ENCODE measurements around the gene CREB3L2.

CREB3L2 gene

DNA sequence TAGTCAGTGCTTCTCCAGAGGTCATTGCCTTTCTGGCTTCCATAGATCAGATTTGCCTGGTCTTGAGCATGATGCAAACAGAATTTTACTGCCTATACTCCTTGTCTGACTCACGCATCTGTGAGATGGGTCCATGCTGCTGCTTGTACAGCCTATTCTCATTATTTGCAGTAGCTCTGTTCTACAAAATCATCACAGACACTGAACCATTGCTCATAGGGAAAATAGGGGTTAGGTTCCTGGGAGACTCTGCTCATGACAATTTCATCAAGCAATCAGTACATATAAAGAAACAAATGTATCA lies 7.4 kb upstream of the CREB3L2 start:
- no peak for DNase-seq (ENCODE audit: low spot score)

DNA sequence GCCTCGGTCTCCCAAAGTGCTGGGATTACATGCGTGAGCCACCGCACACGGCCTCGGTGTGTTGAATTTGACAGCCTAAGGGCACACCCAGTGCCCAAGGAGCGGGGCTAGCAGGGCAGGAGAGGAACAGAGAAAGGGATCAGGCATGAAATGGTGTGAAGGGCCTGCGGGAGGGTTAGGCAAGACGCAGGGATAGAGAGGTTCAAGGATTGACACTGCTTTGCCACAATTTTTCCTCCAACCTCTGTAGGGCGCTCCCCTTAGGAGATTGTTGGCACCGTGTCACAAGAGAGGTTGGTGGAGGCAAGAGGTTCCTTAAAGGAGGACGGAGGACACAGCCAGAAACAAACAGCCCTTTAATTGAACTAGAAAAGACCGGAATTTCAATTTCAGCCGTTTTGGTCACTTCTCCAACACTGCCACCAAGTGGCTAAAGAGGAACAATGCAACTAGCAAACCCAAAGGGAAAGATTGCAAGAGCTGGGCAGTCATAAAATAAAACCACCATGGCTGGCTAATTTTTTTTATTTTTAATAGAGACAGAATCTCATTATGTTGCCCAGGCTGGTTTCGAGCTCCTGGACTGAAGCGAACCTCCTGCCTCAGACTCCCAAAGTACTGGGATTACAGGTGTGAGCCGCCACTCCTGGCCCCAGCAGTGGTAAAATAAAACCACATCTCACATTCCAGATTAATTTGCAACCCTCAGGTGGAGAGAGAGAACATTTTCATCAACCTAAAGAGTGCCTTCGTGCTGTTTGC lies 6.9 kb upstream of the CREB3L2 start:
- DNase-seq (ENCODE audit: low spot score): peak; percentile 87

DNA sequence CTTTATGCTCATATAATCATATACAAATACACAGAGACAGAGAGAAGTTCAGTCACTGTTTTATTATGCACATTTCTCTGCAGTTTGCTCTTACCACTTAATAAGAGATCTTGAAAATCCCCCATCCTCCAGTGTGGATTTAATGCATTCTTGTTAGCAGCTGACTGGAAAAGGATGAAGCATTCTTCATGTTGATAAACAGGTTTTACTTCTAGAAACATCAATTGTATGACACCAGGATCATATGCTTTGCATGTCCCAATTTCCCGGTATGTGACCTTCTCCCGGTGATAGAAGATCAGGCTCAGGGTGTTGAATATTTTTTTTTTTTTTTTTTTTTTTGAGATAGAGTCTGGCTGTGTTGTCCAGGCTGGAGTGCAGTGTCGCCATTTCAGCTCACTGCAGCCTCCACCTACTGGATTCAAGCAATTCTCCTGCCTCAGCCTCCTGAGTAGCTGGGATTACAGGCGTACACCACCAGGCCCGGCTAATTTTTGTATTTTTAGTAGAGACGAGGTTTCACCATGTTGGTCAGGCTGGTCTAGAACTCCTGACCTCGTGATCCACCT lies 6.2 kb upstream of the CREB3L2 start:
- no peak for DNase-seq (ENCODE audit: low spot score)

DNA sequence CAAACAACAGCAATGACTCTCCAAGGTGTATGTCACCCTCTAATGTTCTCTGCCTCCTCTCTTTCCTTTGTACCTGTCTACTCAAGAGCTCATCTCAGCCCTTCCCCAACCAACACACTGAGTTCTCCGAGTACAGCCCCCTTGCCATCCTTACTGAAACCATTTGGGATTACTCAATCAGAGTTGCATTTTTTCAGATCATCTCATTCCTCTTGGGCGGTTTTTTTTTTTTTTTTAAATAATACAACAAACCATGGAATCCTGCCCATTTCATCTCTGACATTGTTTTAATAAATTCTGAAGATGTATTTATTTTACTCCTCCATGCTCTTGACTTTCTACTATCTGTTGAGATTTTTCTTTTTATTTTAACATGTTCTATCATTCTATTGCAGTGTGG lies 4.2 kb upstream of the CREB3L2 start:
- no peak for DNase-seq (ENCODE audit: low spot score)

DNA sequence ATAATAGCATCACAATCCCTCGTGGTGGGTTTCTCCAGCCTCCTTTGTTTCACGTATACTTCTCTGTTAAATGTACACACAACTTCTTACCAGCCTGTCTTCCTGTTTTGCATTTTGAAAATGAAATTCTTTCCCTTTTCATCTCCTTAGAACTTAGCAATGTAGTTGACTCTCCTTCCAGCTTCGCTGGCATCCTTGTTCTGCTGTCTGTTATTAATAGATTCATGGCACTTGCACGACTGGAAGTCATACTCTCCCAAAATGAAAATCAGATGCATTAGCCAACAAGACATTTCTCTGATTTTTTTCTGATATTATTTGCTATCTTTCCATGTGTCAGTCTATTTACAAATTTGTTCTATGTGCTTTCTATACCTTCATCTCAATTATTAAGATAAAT lies 3.0 kb upstream of the CREB3L2 start:
- no peak for DNase-seq (ENCODE audit: low spot score)

DNA sequence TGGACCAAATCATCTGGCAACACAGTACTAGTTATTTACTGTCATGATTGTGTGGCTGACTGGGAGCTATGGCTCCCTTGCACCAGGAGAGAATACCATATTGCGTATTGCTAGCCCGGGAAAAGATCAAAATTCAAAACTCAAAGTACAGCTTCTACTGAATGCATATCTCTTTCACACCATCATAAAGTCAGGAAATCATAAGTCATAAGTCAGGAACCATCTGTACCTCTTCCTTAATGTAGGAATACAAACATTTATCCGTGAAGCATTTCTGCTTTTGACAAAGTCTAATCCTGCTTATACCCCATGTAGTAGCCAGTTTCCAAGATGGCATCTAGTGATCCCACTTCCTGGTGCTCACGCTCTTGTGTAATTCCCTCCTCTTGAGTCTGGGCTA lies 2.2 kb upstream of the CREB3L2 start:
- no peak for DNase-seq (ENCODE audit: low spot score)

DNA sequence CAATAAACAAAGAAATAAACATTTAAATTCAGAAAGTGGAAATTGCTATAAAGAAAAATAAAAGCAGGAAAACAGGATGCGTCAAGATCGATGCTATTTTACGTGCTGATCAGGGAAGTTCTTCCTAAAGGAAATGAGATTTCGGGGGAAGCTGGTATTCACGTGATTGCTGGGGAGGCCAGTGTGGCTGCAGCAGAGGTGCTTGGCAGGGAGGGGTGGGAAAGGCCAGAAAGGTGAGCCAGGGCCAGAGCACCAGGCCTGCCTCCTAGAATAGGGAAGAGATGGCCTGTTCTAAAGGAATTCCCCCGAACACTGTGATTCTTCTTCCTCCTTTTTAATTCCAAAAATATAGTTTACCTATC lies 923 bp upstream of the CREB3L2 start:
- no peak for DNase-seq (ENCODE audit: low spot score)

DNA sequence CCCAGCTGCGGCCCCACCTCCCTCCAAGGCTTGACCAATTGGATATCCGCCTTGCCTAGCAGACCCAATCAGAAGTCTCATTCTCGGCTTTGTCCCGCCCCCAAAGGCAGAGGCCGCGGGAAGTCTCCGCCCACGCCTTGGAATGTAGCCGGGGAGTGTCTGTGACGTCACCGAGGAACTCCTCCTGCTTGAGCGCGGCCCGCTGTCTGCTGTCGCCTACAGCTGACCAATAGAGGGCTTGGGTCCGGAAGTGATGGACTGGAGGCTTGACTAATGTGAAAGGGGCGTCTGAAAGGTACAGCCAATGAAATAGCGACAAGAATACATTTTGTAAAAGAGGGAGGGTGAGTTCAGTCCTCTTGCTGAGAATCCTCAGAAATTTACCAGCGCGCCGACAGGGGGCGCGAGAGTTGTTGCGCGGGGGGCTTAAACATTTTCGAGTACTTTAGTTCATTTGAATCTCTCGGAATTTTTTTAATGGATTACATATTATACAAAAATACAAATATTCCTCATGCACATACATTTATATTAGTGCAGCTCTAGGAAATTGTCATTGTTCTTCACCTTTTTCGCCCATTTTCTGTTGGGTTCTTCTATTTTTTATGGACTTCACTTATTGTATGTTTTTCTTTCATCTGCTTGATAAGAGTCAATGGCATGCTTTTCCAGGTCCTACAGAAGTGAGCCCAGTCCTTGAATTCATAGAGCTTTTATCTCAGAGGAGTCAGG lies 376 bp upstream of the CREB3L2 start:
- DNase-seq (ENCODE audit: low spot score): peak; percentile 100

DNA sequence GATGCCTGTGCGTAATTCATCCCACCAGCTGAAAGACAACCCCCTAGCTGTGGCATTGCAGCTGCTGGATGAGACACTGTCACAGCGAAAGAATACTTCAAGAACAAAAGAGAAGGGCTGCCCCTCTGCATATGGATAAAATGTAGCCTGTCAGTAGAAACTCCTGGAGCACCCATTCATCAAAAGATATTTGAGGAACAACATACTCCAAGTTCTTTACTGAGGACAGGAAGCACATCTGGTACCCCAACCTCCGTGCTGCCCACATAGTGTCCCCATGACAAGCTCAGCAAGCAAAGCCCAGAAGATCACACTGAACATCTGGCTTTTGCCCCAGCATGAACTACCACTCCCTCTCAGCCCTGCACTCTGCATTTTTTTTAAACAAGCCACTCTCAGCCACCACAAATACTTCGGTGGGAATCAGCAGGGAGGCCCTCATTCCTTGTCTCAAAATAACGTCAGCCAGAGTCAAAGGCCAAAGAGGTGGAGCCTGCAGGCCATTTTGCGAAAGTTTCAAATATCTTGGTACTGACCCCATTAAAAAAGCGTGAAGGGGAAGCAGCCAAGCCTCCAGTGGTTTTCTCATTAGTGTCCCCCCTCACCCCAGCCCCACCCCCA lies 1.7 kb downstream of the CREB3L2 start:
- peak; percentile 79 for DNase-seq (ENCODE audit: low spot score)

DNA sequence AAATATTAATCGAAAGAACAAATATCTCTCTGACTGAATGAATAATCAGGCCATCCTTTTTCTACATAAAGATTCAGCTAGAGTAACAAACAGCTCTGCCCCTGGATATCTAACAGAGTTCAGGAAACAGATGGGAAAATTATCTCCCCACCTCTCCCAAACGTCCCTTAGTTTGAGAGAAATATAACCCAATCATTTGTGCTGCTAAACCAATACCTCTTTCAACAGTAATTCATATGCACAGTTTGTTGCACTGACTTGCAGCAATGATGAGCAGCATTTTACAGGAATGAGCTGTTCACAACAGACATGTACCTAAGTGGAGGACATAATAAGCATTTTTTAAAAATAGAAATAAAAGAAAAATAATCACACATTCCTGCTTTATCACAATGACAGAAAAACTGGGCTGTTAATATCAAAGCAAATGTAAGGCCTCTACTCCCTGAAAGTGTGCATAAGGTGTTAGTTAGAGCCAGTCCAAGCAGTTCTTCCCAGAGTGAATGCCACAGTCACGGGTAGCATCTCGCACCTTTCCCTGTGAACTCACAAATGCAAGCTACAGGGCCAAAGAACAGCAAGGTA lies 2.3 kb downstream of the CREB3L2 start:
- no peak for DNase-seq (ENCODE audit: low spot score)

DNA sequence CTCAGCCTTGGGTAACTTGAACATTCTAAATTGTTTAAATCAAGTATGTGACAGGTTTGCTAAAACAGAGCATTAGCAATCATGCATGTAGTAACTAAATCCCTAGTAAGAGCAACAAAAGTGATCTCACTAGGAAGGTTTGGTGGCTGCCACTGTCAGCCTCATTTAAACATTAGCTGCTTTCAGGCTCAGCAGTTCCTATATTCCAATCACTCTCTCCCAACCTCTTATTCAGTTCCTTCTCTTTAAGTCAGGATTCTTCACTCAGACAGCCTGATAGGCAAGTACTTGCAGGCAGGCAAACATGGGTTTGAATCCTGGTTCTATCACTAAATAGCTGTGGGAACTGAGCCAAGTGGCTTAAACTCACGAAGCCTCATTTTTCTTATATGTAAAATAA lies 3.6 kb downstream of the CREB3L2 start:
- DNase-seq (ENCODE audit: low spot score): no peak

DNA sequence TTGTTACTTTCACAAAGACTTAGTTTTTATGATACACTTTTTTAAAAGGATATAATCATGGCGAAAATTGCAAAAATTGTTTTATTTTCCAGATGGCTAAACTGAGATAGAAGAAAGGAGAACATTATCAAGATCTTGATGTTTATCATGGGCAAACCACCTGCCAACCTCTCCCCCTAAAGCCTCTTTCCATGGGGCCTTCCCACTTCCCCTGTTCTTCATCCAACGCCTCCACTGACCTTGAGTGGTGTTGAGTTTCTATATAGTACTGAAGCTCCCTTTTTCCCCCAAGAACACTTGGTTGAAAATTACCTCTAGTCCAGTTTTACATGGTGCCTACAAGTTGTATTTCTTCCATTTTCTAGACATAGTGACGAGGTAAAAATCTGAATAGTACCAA lies 5.0 kb downstream of the CREB3L2 start:
- no peak for DNase-seq (ENCODE audit: low spot score)

DNA sequence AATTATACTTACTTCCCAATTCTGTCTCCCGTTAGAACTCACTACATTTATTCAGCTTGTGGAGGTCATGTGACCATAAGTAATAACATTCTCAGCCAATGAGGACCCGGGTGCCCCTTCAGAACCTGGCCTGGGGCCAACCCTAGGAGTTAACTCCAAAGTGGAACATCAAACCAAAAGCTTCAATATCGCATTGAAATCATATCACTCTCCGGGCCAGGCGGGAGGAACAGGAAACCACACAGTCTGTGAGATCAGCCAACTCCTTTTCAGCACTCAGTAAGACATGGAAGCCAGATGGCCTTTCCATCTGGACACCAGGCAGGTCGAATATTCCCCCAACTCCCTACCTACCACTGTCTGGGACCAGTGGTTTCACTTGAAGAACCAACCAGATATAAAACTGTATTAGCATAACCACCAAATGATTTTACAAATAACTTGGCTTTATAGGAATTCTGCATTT lies 5.5 kb downstream of the CREB3L2 start:
- DNase-seq (ENCODE audit: low spot score): no peak

DNA sequence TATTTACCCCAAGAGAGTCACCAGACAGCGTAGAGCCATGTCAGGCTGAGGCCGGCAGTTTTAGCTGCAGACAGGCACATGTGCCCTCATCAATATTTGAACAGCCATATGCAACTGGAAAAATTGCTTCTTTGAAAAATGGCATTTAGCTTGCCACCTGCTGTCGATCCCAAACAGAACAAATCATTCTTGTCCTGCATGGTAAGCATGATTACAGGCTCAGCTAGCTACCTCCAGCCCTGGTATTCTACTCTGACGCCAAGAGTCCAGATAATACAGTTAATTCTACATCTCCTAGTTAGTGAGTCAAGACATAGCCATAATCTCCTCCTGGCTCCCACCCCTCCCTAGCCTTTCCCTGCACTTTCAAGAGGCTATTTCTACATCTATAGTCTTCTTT lies 7.7 kb downstream of the CREB3L2 start:
- no peak for DNase-seq (ENCODE audit: low spot score)

DNA sequence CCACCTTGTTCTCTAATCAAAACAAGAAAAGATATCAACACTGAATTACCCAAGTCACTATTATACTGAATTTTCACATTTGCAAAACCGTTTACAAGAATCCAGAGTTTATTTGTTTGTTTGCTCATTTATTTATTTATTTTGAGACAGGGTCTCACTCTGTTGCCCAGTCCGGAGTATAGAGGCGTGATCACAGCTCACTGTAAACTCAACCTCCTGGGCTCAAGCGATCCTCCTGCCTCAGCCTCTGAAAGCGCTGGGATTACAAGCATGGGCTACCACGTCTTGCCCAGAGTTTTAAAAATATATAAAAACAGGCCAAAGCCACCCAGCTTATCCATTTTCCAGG lies 8.5 kb downstream of the CREB3L2 start:
- no peak for DNase-seq (ENCODE audit: low spot score)

DNA sequence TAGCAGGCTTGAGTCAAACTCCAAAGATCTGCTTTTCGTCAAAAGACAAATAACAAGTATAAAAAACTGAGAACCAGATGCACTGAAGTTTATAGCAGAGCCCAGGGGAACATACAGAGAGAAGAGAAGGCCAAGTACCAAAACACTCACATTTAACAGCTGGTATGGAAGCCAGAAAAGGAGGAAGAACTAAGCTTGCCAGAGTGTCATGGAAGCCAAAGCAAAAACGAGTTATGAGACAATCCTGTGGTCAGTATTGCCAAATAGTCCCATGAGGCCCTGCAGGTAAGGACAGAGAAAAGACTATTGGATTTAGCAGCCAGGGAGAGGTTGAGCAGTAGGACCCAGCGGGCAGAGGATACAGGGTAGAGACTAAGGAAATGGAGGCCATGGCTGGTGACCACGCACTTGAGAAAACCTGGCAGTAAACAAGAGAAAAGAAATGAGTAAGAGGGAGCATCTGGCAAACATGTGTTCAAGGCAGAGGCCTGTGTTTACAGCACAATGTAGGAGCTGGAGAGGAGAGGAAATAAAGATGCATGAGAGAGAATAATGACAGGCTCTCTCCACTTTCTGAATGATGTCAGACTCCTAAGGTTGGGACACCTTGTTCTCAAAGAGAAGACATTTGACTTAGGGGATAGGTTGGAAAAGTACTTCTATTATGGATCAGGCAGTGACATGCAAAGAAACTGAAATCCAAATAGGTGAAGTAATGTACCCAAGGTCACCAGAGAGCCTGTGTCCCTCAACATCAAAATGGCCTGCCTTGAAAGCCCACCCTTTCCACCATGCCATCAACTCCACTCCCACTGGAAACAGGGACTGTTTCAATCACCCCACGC lies 9.1 kb downstream of the CREB3L2 start:
- no peak for DNase-seq (ENCODE audit: low spot score)

DNA sequence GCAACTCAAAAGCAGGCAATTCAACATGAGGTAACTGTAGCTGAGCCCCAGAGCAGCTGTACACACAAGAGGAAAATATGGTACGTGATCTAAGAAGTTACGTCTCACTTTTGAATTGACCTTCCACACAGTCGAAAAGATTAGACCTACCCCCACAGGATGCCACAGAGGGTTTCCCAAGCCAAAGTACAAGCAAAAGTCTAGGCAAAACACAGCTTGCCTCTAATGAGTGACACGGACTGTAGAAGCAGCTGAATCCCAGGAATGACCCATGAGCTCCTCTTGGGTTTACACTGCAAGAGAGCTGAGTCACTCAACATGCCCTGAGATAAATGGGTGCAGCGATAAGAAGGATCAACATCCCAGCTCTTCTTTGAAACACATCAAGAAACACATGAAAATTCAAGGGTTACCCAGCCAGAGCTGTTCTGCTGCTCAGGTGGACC lies 9.8 kb downstream of the CREB3L2 start:
- DNase-seq (ENCODE audit: low spot score): no peak

DNA sequence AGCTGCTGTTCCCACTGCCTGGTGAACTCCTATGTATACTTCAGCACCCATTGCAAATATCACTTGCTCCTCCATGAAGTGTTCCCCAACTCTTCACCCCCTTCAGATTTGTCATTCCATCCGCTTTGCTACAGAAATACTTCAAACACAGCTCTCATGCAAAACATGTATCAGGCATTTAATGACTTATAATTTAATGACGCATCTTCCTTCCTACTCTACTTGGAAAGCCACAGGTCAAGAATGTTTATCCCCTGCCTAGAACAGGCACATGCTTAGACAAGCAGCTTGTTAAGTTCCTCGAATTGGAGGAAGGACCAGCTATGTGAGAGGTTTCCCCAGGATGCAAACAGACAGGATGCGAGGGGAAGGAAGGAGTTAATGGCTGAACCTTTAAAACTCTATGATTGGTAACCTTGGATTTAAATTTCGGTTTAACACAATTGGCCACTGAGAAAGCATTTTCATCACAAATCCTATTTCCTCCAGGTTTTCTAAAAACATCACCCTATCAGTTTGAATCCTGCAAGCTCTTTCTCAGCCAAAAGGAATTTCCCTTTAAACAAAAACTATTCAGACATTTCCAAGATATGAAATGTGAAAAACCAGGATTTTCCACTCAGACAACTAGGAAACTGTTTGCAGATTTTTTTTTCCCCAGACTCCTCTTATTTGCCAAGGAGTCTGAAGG lies 11.5 kb downstream of the CREB3L2 start:
- no peak for DNase-seq (ENCODE audit: low spot score)

DNA sequence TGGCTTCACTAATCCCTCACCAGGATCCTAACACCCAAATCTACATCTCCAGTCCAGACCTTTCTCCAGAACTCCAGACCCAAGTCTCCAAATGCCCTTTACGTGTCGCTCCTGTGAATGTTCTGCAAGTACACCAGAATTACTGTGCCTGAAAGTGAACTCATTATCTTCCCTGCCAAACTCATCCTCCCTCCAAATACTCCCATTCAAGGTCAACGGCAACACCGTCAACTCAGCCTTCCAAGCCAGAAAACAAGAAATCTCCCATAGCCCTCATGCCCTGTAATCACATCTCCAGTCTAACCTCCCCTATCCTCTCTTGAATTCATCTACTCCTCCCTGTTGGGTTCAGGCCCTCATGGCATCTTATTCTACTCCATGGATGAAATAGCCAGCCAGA lies 12.3 kb downstream of the CREB3L2 start:
- no peak for DNase-seq (ENCODE audit: low spot score)

DNA sequence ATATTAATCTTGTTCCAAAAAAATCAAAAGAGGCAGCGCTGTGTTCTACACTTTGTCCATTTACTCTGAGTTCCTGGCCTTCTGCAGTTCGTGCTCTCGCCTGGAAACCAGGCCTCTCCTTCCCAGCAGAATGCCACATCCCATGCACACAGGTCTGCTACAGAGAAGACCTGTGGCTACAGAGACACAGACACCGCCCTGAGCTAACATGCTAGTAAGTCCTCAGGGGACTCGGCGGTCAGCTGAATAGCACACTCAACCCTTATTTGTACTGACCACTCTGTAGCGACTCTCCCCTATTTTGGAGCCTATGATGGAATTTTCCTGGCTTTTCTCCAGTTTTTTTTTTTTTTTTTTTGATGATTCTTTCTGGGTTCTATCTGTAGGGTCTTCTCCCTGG lies 12.8 kb downstream of the CREB3L2 start:
- DNase-seq (ENCODE audit: low spot score): no peak

DNA sequence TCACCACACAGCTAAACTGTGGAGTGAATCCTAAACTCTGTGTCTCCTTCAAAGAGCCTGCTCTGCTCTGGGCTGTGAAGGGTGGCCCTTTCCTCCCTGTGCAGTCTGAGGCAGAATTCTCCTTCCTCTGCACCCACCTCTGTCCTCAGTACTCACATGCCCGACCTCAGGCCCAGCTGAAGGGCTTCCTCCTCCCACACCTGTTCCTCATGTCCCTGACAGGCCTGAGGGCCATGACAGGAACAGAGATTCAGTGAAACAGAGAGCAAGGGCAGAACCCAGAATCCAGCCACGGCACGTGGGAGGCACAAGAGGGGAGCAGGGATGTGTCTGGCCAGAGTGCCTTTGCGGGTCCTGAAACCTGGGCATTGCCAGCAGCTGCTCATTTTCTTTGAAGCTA lies 13.9 kb downstream of the CREB3L2 start:
- peak; percentile 47 for DNase-seq (ENCODE audit: low spot score)
